ENCODE data around the gene PDE4D.

- TF ChIP-seq CTCF (conservative IDR thresholded peaks at IDR 0.05; ENCODE audit: low read depth, low read length) = no peak
- no peak; the same call in 1 of the 2 replicates for TF ChIP-seq POLR2A (IDR thresholded peaks at IDR 0.05; ENCODE audit: low read depth, low read length)
- peak; percentile 86 for TF ChIP-seq RCOR1 (IDR thresholded peaks at IDR 0.05; ENCODE audit: insufficient replicate concordance, low read length)
- no peak for TF ChIP-seq CHD1 (IDR thresholded peaks at IDR 0.05; ENCODE audit: low read depth, low read length)
- TF ChIP-seq RFX5 (IDR thresholded peaks at IDR 0.05; ENCODE audit: low read depth, low read length) = no peak; the same call in 1 of the 2 replicates
- TF ChIP-seq, protein P1, sequence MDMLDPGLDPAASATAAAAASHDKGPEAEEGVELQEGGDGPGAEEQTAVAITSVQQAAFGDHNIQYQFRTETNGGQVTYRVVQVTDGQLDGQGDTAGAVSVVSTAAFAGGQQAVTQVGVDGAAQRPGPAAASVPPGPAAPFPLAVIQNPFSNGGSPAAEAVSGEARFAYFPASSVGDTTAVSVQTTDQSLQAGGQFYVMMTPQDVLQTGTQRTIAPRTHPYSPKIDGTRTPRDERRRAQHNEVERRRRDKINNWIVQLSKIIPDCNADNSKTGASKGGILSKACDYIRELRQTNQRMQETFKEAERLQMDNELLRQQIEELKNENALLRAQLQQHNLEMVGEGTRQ (IDR thresholded peaks at IDR 0.05; ENCODE audit: low read depth, low read length) = 0 out of 2 replicates have a peak, but pooled peaks have one; percentile 1
- TF ChIP-seq, protein P2, sequence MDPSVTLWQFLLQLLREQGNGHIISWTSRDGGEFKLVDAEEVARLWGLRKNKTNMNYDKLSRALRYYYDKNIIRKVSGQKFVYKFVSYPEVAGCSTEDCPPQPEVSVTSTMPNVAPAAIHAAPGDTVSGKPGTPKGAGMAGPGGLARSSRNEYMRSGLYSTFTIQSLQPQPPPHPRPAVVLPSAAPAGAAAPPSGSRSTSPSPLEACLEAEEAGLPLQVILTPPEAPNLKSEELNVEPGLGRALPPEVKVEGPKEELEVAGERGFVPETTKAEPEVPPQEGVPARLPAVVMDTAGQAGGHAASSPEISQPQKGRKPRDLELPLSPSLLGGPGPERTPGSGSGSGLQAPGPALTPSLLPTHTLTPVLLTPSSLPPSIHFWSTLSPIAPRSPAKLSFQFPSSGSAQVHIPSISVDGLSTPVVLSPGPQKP (IDR thresholded peaks at IDR 0.05; ENCODE audit: borderline replicate concordance, low read depth, low read length) = no peak
- peak; percentile 29; the same call in 1 of the 2 replicates for TF ChIP-seq NFE2L2 (IDR thresholded peaks at IDR 0.05; ENCODE audit: low read depth, low read length)
Measured at GRCh38 chr5:59079622-59080620, 813.6 kb downstream of the PDE4D start.

All from IMR-90 (cell line).